Activated CD4-positive, alpha-beta memory T cell treated with anti-CD3 and anti-CD28 coated beads, Interleukin-2, amount 10 ng/mL, durations not matched to agents 7 days and 5 days (primary cell): ENCODE data around the gene ABI1. TPM values are rescaled to one million over a fixed set of nuclear protein-coding genes. Genes with fewer than 3 reads are reported as not detected.

Source experiments
- CTCF ChIA-PET: fragments of 350-600 bp; sonication (Branson Sonifier 250); formaldehyde crosslinking; loops from one replicate; lab custom pipeline; 2021; ENCODE audit warnings: antibody characterized with exemption, inconsistent platforms; lab: Charles Lee
- POLR2A ChIA-PET: fragments of 350-600 bp; sonication (Branson Sonifier 250); formaldehyde crosslinking; loops from one replicate; lab custom pipeline; 2021; ENCODE audit warnings: antibody characterized with exemption; lab: Charles Lee
- DNase-seq: peaks from one replicate; pipeline ENCODE4 v3.0.0-alpha.2; 2020
- H3K27ac Mint-ChIP-seq: one replicate; pipeline ENCODE4 v1.8.0; 2021; ENCODE audit warnings: mild to moderate bottlenecking, mixed read lengths
- H3K27me3 Mint-ChIP-seq: one replicate; pipeline ENCODE4 v1.8.0; 2021; ENCODE audit warnings: mixed read lengths
- H3K36me3 Mint-ChIP-seq: one replicate; pipeline ENCODE4 v1.8.0; 2021; ENCODE audit warnings: low read depth, mixed read lengths
- H3K4me1 Mint-ChIP-seq: one replicate; pipeline ENCODE4 v1.8.0; 2021; ENCODE audit warnings: mixed read lengths
- H3K4me3 Mint-ChIP-seq: one replicate; pipeline ENCODE4 v1.8.0; 2021; ENCODE audit warnings: mild to moderate bottlenecking, mixed read lengths
- H3K9me3 Mint-ChIP-seq: one replicate; pipeline ENCODE4 v1.8.0; 2021; ENCODE audit warnings: mixed read lengths
- total RNA-seq, 2 experiments: library from RNA; stranded (reverse); gene quantifications; one replicate each; pipeline ENCODE4 v1.2.3, GENCODE V29; 2021

Gene ABI1
- total RNA-seq, 2 experiments from 2014 or later = 76.9 to 78.4 TPM

DNA sequence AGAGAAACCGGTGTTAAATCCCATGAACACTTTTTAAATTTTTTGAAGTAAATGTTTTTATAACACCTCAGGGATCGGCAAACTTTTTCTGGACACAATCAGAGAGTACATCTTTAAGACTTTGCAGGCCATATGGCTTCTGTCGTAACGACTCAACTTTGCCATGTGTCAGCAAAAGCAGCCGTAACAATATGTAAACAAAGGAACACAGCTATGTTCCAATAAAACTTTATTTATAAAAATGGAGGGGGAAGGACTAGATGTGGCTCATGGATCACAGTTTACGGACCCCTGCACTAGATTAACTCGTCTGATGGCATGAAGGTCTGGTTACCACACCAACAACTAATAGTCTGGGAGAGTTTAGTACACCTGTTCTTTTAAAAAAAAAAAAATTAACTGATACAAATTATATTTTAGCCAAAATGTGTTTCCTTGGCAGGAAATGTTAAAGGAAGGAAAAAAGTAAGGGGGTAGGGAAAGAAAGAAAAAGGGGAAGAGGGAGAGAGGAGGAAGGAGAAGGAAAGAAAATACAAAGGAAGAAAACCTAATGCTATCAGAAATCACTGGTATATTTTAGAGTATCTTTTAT lies 50.2 kb downstream of the ABI1 start:
- Mint-ChIP-seq H3K4me1 (peaks cover 25% of the 10 kb centered on the region), H3K36me3 (peaks cover 28% of the 10 kb centered on the region), H3K27ac (no peak overlapping the region), H3K4me3 (no peak overlapping the region), H3K27me3 (no peaks in the 10 kb centered on the region), H3K9me3 (no peaks in the 10 kb centered on the region)
- no peak for DNase-seq
- ChIA-PET POLR2A (no interaction called here), CTCF (no interaction called here)

DNA sequence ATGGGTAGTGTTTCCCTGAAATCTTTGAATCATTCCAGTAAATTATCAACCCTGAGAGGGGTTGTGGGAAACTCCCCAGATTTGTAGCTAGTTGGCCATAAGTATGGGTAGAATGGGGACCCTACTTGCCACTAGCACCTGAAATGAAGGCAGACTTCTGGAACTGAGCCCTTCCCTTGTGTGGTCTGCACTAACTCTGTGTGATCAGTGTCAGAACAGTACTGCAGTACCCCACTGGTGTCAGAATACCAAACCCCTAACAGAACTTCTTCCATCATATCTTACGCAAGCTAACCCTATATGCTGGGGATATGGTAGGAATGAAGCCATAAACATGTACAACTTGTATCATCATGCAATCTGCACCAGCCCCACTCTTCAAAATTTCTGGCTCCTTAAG lies 50.8 kb downstream of the ABI1 start:
- H3K9me3 Mint-ChIP-seq = no peaks in the 10 kb centered on the region
- CTCF ChIA-PET = no interaction called here
- H3K27me3 Mint-ChIP-seq = no peaks in the 10 kb centered on the region
- POLR2A ChIA-PET = no interaction called here
- no peak overlapping the region for H3K4me3 Mint-ChIP-seq
- peaks cover 29% of the 10 kb centered on the region for H3K4me1 Mint-ChIP-seq
- no peak for DNase-seq
- H3K27ac Mint-ChIP-seq = no peak overlapping the region
- peaks cover 28% of the 10 kb centered on the region for H3K36me3 Mint-ChIP-seq

DNA sequence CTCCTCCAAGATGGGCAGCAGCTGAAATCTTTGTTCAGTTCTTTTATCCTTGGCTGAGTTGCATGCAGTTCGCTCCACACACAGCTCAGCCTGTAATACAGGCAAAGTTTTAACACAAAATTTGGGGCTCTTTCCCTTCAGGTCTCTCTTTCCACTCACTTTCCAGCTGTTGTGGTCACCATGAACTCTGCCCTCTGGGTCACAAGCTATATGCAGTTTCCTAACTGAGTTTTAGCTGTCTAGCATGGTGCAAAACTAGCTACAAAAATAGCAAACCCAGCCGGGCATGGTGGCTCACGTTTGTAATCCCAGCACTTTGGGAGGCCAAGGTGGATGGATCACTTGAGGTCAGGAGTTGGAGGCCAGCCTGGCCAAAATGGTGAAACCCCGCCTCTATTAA lies 53.2 kb downstream of the ABI1 start:
- POLR2A ChIA-PET = no interaction called here
- H3K4me3 Mint-ChIP-seq = no peak overlapping the region
- no peaks in the 10 kb centered on the region for H3K27me3 Mint-ChIP-seq
- DNase-seq = no peak
- peaks cover 35% of the 10 kb centered on the region for H3K4me1 Mint-ChIP-seq
- CTCF ChIA-PET = no interaction called here
- H3K36me3 Mint-ChIP-seq = peaks cover 23% of the 10 kb centered on the region
- no peak overlapping the region for H3K27ac Mint-ChIP-seq
- H3K9me3 Mint-ChIP-seq = no peaks in the 10 kb centered on the region

DNA sequence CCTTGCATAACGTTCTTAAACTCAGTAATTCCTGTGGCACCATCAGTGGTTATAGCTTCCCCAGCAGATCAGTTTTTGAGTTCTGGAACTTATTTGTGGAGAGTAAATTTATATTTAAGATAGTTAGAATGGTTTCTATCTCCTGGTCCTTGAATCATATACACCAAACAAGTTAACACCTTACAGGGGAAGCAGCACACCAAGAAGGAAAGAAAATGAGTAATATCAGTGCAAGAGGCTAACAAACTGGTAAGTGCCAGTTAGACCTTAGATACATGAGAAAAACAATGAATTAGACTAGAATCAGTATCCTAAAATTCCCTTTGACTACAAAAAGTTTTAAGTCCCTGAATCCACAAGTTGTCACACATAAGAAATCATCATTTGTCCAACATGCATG lies 54.2 kb downstream of the ABI1 start:
- DNase-seq = no peak
- Mint-ChIP-seq H3K9me3 (no peaks in the 10 kb centered on the region), H3K27ac (no peak overlapping the region), H3K4me3 (no peak overlapping the region), H3K27me3 (no peaks in the 10 kb centered on the region), H3K4me1 (peaks cover 38% of the 10 kb centered on the region), H3K36me3 (peaks cover 17% of the 10 kb centered on the region)
- ChIA-PET POLR2A (interaction anchor here (1.0 to 1.3 kb wide), 2 partner anchors 27 to 76 kb away, joined by 3 read pairs; no protein-coding TSS in a partner anchor), CTCF (interaction anchor here (0.9 kb wide), 1 partner anchor 15 kb away, joined by 3 read pairs; no protein-coding TSS in a partner anchor)

DNA sequence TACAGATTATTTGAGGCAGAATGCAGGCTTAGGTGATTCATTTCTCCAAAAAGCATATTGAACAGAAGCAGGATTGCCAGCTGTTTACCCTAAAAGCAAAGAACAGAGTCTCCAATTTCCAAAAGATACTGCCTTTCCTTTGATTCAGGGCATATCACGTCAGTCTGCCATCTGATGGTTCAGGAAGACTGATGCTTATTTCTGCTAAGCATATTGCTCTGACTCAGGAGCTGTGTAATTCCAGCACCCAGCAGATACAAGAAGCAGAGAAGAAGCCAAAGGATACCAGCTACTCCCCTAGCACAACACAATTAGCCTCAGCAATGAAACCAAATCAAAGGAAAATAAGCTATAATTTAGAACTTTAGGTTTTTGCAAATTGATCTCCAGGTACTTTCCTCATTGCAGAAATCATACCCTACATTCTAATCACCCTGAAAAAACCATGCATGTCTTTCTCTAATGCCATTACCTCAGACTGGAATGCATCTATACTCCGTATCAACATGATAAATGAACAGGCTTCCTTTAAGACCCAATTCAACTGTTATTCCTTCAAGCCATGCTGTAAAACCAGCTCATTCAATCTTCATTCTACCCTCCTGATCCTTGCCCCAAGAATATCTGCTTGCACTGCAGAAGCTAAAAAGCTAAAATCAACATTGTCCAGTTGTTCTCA lies 55.1 kb downstream of the ABI1 start:
- Mint-ChIP-seq H3K27me3 (no peaks in the 10 kb centered on the region), H3K36me3 (peaks cover 21% of the 10 kb centered on the region)

DNA sequence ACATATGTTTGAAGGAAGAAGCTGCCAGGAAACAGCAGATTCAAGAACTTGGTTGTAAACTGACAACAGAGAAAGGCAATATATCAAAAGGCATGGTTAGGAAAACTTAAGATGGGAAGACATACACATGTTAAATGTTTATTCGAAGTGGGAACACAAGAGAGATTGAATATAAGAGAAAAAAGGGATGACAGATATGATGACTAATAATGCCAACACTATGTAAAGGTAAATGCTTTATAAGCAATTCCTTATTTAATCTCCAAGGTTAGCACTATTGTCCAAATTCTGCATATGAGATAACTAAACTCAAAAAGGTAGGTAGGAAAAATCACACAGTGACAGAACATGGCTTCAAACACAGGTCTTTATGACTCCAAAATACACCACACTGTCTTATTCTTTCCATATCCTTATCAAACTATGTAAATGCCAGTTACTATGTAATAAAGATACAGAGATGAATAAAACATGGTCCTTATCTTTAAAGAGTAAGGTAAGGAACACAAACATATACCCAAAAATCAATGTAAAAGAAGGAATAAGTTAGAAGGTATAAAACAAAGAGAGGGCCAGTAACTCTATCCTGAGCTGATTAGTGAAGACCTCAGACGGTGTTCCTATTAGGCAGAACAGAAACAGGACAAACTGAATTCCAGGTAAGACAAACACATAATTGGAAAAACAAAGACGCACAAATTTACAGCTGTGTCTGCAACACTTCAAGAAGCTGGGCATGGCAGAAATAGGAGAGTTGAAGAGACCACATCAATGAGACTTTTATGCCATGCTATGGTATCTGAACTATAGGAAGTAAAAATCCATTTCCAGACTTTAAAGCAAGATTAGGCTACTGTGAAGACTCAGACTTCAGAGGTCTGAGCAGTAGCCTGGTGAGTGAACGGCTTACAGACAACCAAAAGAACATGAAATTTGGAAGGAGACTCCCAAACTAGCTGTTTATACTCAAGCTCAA lies 56.1 kb downstream of the ABI1 start:
- Mint-ChIP-seq H3K4me1 (peaks cover 40% of the 10 kb centered on the region), H3K27ac (no peak overlapping the region), H3K4me3 (no peak overlapping the region), H3K27me3 (no peaks in the 10 kb centered on the region), H3K9me3 (peaks cover 2% of the 10 kb centered on the region), H3K36me3 (peaks cover 23% of the 10 kb centered on the region)
- CTCF ChIA-PET = interaction anchor here (1.3 to 1.6 kb wide), 3 partner anchors 10 to 81 kb away, joined by 3 to 5 read pairs (median 3); no protein-coding TSS in a partner anchor
- POLR2A ChIA-PET = interaction anchor here (0.7 to 1.1 kb wide), 2 partner anchors 10 to 13 kb away, joined by 3 read pairs; no protein-coding TSS in a partner anchor
- no peak for DNase-seq

More for the DNA sequence above, 55.1 kb downstream of the ABI1 start:
- Mint-ChIP-seq H3K4me3 (no peak overlapping the region), H3K4me1 (peaks cover 40% of the 10 kb centered on the region), H3K9me3 (peaks cover 2% of the 10 kb centered on the region), H3K27ac (no peak overlapping the region)
- DNase-seq = no peak
- ChIA-PET CTCF (interaction anchor here (0.9 to 1.6 kb wide), 4 partner anchors 9 to 82 kb away, joined by 3 to 5 read pairs (median 3); no protein-coding TSS in a partner anchor), POLR2A (interaction anchor here (0.7 to 1.3 kb wide), 4 partner anchors 9 to 77 kb away, joined by 3 read pairs; no protein-coding TSS in a partner anchor)

DNA sequence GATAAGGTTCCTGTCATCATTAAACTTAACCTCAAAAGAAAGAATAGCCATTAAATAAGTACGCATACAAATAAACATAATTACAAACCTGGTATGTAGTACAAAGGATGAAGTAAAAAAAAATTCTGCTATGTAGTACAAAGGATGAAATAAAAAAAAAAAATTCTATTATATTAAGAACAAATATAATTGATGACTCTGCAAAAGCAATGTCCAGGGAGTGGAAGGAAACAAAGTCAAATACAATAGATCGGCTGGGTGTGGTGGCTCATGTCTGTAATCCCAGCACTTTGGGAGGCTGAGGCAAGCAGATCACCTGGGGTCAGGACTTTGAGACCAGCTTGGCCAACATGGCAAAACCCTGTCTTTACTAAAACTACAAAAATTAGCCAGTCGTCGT lies 56.9 kb downstream of the ABI1 start:
- peaks cover 2% of the 10 kb centered on the region for H3K9me3 Mint-ChIP-seq
- no peak overlapping the region for H3K27ac Mint-ChIP-seq
- H3K4me1 Mint-ChIP-seq = peaks cover 40% of the 10 kb centered on the region
- ChIA-PET POLR2A (no interaction called here), CTCF (no interaction called here)
- no peaks in the 10 kb centered on the region for H3K27me3 Mint-ChIP-seq
- H3K36me3 Mint-ChIP-seq = peaks cover 25% of the 10 kb centered on the region
- H3K4me3 Mint-ChIP-seq = no peak overlapping the region
- no peak for DNase-seq

DNA sequence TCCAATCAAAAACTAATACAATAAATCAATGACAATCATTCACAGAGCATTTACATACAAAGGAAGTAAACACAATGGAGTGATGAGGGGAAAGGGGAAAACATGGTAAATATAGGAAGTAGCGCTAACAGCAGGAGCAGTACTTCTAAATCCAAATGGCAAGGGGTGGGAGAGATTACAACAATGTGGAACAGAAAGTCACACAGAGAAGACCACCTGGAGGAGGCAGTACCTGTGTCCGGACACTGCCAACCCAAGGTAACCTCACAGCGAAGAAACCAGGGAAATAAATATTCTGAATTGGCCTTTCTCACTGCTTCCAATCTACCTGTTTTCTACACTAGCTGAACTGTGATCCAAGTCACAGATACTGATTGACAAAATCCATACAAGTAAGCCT lies 58.2 kb downstream of the ABI1 start:
- Mint-ChIP-seq H3K4me3 (no peak overlapping the region), H3K36me3 (peaks cover 36% of the 10 kb centered on the region), H3K9me3 (peaks cover 2% of the 10 kb centered on the region), H3K27me3 (no peaks in the 10 kb centered on the region), H3K27ac (no peak overlapping the region), H3K4me1 (peaks cover 41% of the 10 kb centered on the region)
- POLR2A ChIA-PET = no interaction called here
- CTCF ChIA-PET = no interaction called here
- DNase-seq = no peak

DNA sequence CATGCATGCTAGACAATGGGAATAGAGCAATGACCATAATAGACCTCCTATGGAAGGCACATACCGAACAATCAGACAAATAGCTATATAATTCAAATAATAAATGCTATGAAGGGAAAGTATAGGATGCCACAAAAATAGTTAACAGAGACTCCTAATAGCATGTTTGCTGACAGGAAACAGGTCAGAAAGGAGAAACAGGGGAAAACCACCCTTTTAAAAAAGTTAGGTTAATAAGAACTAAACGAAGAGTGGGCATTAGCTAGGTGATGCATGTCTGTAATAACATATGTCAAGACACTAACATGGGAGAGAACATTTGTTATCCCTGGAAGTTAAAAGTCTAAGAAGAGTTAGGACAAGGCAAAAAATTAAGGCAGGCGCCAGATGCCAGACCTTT lies 58.9 kb downstream of the ABI1 start:
- ChIA-PET CTCF (no interaction called here), POLR2A (no interaction called here)
- no peak for DNase-seq
- Mint-ChIP-seq H3K36me3 (peaks cover 36% of the 10 kb centered on the region), H3K27ac (no peak overlapping the region), H3K27me3 (no peaks in the 10 kb centered on the region), H3K4me1 (peaks cover 36% of the 10 kb centered on the region), H3K9me3 (peaks cover 2% of the 10 kb centered on the region), H3K4me3 (no peak overlapping the region)

DNA sequence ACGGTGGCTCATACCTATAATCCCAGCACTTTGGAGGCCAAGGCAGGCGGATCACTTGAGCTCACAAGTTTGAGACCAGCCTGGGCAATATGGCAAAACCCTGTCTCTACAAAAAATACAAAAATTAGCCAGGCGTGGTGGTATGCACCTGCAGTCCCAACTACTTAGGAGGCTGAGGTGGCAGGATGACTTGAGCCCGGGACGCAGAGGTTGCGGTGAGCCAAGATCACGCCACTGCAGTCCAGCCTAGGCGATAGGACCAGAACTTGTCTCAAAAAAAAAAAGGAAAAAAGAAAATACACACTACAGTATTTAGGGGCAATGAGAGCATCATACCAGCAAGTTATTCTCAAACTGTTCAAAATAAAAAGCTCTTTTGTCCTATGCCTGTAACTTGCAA lies 59.5 kb downstream of the ABI1 start:
- Mint-ChIP-seq H3K9me3 (peaks cover 2% of the 10 kb centered on the region), H3K27ac (no peak overlapping the region), H3K4me3 (no peak overlapping the region), H3K4me1 (peaks cover 30% of the 10 kb centered on the region), H3K27me3 (no peaks in the 10 kb centered on the region), H3K36me3 (peaks cover 32% of the 10 kb centered on the region)
- ChIA-PET POLR2A (no interaction called here), CTCF (no interaction called here)
- no peak for DNase-seq

DNA sequence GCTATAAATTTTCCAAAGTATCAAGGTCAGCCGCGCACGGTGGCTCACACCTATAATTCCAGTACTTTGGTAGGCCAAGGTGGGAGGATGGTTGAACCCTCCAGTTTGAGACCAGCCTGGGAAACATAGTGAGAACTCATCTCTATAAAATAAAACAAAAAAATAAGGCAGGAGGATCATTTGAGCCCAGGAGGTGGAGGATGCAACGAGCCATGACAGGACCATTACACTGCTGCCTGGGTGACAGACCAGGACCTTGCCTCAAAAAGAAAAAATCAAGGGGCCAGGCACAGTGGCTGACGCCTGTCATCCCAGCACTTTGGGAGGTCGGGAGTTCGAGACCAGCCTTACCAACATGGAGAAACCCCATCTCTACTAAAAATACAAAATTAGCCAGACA lies 60.3 kb downstream of the ABI1 start:
- Mint-ChIP-seq H3K27ac (no peak overlapping the region), H3K4me1 (peaks cover 22% of the 10 kb centered on the region)

DNA sequence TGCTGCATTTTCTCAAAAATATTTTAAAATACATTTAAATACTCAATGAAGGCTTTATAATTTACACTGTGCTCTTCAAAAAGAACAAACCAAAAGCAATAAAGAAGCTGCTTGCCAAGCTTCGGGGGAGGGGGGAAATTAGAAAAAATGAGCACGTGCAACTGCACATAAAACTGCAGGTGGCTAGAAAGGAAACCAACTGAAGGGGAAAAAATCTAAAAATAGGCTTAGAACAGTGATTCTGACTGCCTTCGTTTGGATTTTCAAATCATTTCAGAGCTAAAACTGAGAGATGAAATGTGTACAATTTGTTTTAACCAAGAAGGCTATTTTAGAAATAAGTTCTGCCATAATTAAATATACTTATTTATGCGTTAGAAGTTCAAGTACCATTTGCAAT lies 61.4 kb downstream of the ABI1 start:
- H3K36me3 Mint-ChIP-seq = peaks cover 34% of the 10 kb centered on the region
- CTCF ChIA-PET = interaction anchor here (0.6 to 1.2 kb wide), 2 partner anchors 9 to 43 kb away, joined by 3 read pairs; no protein-coding TSS in a partner anchor
- DNase-seq = no peak
- peaks cover 12% of the 10 kb centered on the region for H3K4me1 Mint-ChIP-seq
- POLR2A ChIA-PET = interaction anchor here (1.0 kb wide), 1 partner anchor 41 kb away, joined by 3 read pairs; no protein-coding TSS in a partner anchor
- no peaks in the 10 kb centered on the region for H3K27me3 Mint-ChIP-seq
- H3K9me3 Mint-ChIP-seq = peaks cover 6% of the 10 kb centered on the region
- no peak overlapping the region for H3K4me3 Mint-ChIP-seq
- peak overlapping the region; percentile 16 for H3K27ac Mint-ChIP-seq

More for the DNA sequence above, 60.3 kb downstream of the ABI1 start:
- ChIA-PET POLR2A (no interaction called here), CTCF (no interaction called here)
- no peak for DNase-seq
- Mint-ChIP-seq H3K9me3 (peaks cover 3% of the 10 kb centered on the region), H3K36me3 (peaks cover 31% of the 10 kb centered on the region), H3K27me3 (no peaks in the 10 kb centered on the region), H3K4me3 (no peak overlapping the region)
